Tibial nerve (tissue), 4 donors: Measurements from ENCODE around the gene DMBT1.

Experiments used
- EP300 ChIP-seq, 2 donors: sonication (generic); formaldehyde crosslinking; IDR thresholded peaks; one replicate each; pipeline ENCODE4 v1.6.1; 2017; ENCODE audit warnings: antibody characterized with exemption in 2 of 2, mild to moderate bottlenecking in 1 of 2
- POLR2A ChIP-seq, 2 donors: fragments of 450-650 bp; IDR thresholded peaks; one replicate each; pipeline ENCODE4 v1.6.1; 2017; ENCODE audit warnings: antibody characterized with exemption in 2 of 2, mild to moderate bottlenecking in 2 of 2, moderate library complexity in 2 of 2
- TF ChIP-seq, protein P1 (sequence below), 5 experiments: fragments of 200-600 bp in 3 of 5; fragments of 450-650 bp in 2 of 5; sonication (generic) in 3 of 5; IDR thresholded peaks; one replicate each; pipeline ENCODE4 v1.5.1; 2016 to 2019; ENCODE audit warnings: antibody characterized with exemption in 5 of 5, mild to moderate bottlenecking in 3 of 5, moderate library complexity in 2 of 5

DNA sequence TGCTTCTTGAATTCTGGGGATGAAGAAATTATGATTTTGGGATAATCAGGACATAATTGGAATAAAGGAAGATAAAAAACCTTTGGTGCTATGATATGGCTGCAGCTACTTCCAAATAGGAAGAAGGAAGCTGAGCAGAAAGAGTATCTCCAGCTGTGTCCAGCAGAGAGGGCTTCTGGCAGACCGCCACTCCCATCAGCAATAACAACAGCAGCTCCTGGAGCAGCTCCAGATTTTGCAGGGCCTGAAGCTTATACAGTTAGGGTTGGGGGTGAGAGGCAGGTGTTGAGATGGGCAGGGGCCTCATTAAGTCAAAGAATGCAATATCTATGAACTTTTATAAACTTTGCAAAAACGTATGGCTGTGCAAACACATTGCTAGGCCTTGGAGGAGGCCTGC is 76.8 kb downstream of the DMBT1 start:
- no peak for TF ChIP-seq EP300 (IDR thresholded peaks at IDR 0.05)
- TF ChIP-seq, protein P1, sequence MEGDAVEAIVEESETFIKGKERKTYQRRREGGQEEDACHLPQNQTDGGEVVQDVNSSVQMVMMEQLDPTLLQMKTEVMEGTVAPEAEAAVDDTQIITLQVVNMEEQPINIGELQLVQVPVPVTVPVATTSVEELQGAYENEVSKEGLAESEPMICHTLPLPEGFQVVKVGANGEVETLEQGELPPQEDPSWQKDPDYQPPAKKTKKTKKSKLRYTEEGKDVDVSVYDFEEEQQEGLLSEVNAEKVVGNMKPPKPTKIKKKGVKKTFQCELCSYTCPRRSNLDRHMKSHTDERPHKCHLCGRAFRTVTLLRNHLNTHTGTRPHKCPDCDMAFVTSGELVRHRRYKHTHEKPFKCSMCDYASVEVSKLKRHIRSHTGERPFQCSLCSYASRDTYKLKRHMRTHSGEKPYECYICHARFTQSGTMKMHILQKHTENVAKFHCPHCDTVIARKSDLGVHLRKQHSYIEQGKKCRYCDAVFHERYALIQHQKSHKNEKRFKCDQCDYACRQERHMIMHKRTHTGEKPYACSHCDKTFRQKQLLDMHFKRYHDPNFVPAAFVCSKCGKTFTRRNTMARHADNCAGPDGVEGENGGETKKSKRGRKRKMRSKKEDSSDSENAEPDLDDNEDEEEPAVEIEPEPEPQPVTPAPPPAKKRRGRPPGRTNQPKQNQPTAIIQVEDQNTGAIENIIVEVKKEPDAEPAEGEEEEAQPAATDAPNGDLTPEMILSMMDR (IDR thresholded peaks at IDR 0.05) = no peak
- TF ChIP-seq POLR2A (IDR thresholded peaks at IDR 0.05) = no peak
